Endodermal cell (in vitro differentiated cells): ENCODE data around the gene KIAA0040. TPM values are rescaled to one million over a fixed set of nuclear protein-coding genes. Genes with fewer than 3 reads are reported as not detected.

Source experiments
- DNase-seq: peaks from one replicate; pipeline ENCODE4 v3.0.0-alpha.2; 2017
- H3K27ac ChIP-seq: 2 replicates; pipeline ENCODE4 v1.5.1; 2013; ENCODE audit warnings: mild to moderate bottlenecking, low read depth, low read length, moderate library complexity
- H3K27me3 ChIP-seq: 2 replicates; pipeline ENCODE4 v1.6.1; 2013; ENCODE audit warnings: mild to moderate bottlenecking, low read length, moderate library complexity; ENCODE audit not compliant: insufficient read depth, control insufficient read depth, poor library complexity, severe bottlenecking
- H3K36me3 ChIP-seq: 2 replicates; pipeline ENCODE4 v1.7.0; 2013; ENCODE audit warnings: mild to moderate bottlenecking, low read length, moderate library complexity; ENCODE audit not compliant: control insufficient read depth, insufficient read depth
- H3K4me1 ChIP-seq: one replicate; pipeline ENCODE4 v1.7.0; 2013; ENCODE audit warnings: low read length; ENCODE audit not compliant: control insufficient read depth, insufficient read depth
- H3K4me3 ChIP-seq: 2 replicates; pipeline ENCODE4 v1.5.1; 2013; ENCODE audit warnings: mild to moderate bottlenecking, low read length, moderate library complexity
- H3K9ac ChIP-seq: 2 replicates; pipeline ENCODE4 v1.6.1; 2013; ENCODE audit warnings: mild to moderate bottlenecking, low read length, moderate library complexity; ENCODE audit not compliant: poor library complexity, severe bottlenecking; ENCODE audit errors: extremely low read depth
- H3K9me3 ChIP-seq: 2 replicates; pipeline ENCODE4 v1.6.1; 2013; ENCODE audit warnings: mild to moderate bottlenecking, low read length, moderate library complexity; ENCODE audit not compliant: control insufficient read depth
- H3K27ac Mint-ChIP-seq: 2 replicates; pipeline ENCODE4 v1.8.0; 2020; ENCODE audit warnings: mixed read lengths
- H3K27me3 Mint-ChIP-seq: 2 replicates; pipeline ENCODE4 v1.8.0; 2021; ENCODE audit warnings: mild to moderate bottlenecking, mixed read lengths; ENCODE audit not compliant: insufficient read depth
- H3K36me3 Mint-ChIP-seq: 2 replicates; pipeline ENCODE4 v1.8.0; 2020; ENCODE audit warnings: low read depth, mixed read lengths
- H3K4me1 Mint-ChIP-seq: 2 replicates; pipeline ENCODE4 v1.8.0; 2020; ENCODE audit warnings: mixed read lengths
- H3K4me3 Mint-ChIP-seq: 2 replicates; pipeline ENCODE4 v1.8.0; 2020; ENCODE audit warnings: mild to moderate bottlenecking, moderate library complexity, mixed read lengths
- H3K9me3 Mint-ChIP-seq: 2 replicates; pipeline ENCODE4 v1.8.0; 2020; ENCODE audit warnings: mild to moderate bottlenecking, mixed read lengths
- WGBS, 2 experiments: methylation state at CpG; one replicate each; pipeline versions ENCODE4 v1.1.5 to v1.1.7; 2013; ENCODE audit warnings: missing lambda C conversion rate in 2 of 2, mixed read lengths in 1 of 2; ENCODE audit not compliant: insufficient coverage in 1 of 2, insufficient read length in 1 of 2; 5-methylcytosine and 5-hydroxymethylcytosine counted together
- total RNA-seq, 2 donors: library from RNA; stranded (reverse); fragmentation: NEBNext Ultra II Directional in 1 of 2; extraction: Animal tissue kit (Norgen Biotek cat#: 25700) in 1 of 2; gene quantifications; 2 replicates in 1 of 2; 3 replicates in 1 of 2; pipeline ENCODE4 v1.2.1, GENCODE V29; 2021
- TF ChIP-seq, protein P1 (sequence below): fragments of 200-600 bp; sonication (generic); conservative IDR thresholded peaks from 2 replicates; pipeline ENCODE4 v1.5.0; 2021; ENCODE audit warnings: antibody characterized with exemption, mild to moderate bottlenecking

The KIAA0040 gene
- total RNA-seq, 2 donors from 2014 or later, result 9.2 to 12.9 TPM

DNA sequence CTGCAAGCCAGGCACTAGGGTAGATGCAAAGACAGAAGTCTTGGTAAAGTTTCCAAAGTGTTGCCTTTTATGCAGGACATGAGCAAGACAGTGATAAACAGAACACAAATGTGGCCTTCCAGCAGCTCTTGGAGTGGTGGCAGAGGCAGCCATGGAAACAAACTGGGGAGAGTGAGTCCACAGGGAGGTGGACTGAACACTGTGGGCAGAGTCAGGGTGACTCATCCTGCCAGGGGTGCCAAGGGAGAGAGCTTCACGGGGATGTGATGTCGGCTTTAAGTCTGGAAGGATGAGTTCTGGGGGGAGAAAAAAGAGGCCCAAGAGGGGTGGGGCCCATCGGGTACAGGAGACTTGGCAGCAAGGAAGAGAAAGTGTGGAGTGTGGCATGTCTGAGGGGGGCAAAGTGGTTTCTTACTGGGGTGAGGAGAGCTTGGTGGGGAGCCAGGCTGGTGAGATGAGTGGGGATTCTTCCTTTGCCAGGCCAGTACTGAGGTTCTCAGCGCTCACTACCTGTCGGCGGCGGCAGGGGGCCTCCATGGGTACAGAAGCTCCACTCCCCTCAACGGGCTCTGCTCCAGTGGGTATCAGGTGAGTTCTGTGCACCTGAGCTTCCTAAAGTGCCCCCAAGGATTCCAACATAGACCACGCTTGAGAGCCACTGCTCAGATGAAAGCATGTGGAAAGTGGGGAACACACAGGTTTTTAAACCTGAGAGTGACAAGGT, 41.8 kb downstream of the KIAA0040 start:
- H3K4me3 ChIP-seq, result no peak overlapping the region
- TF ChIP-seq, protein P1, sequence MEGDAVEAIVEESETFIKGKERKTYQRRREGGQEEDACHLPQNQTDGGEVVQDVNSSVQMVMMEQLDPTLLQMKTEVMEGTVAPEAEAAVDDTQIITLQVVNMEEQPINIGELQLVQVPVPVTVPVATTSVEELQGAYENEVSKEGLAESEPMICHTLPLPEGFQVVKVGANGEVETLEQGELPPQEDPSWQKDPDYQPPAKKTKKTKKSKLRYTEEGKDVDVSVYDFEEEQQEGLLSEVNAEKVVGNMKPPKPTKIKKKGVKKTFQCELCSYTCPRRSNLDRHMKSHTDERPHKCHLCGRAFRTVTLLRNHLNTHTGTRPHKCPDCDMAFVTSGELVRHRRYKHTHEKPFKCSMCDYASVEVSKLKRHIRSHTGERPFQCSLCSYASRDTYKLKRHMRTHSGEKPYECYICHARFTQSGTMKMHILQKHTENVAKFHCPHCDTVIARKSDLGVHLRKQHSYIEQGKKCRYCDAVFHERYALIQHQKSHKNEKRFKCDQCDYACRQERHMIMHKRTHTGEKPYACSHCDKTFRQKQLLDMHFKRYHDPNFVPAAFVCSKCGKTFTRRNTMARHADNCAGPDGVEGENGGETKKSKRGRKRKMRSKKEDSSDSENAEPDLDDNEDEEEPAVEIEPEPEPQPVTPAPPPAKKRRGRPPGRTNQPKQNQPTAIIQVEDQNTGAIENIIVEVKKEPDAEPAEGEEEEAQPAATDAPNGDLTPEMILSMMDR, result peak; percentile 28
- Mint-ChIP-seq H3K9me3 (no peaks in the 10 kb centered on the region), H3K4me1 (peaks cover 4% of the 10 kb centered on the region), H3K27ac (no peak overlapping the region), H3K27me3 (peaks cover 62% of the 10 kb centered on the region), H3K36me3 (no peaks in the 10 kb centered on the region), H3K4me3 (no peak overlapping the region)
- DNase-seq, result peak; percentile 61
- no peak overlapping the region for H3K27ac ChIP-seq
- no peaks in the 10 kb centered on the region for H3K4me1 ChIP-seq
- no peaks in the 10 kb centered on the region for H3K36me3 ChIP-seq
- H3K27me3 ChIP-seq, result peaks cover 54% of the 10 kb centered on the region
- H3K9ac ChIP-seq, result no peak overlapping the region
- H3K9me3 ChIP-seq, result no peaks in the 10 kb centered on the region
- 90 to 100% methylated on average over 4 to 9 of the region's 9 CpGs for WGBS, 2 experiments

DNA sequence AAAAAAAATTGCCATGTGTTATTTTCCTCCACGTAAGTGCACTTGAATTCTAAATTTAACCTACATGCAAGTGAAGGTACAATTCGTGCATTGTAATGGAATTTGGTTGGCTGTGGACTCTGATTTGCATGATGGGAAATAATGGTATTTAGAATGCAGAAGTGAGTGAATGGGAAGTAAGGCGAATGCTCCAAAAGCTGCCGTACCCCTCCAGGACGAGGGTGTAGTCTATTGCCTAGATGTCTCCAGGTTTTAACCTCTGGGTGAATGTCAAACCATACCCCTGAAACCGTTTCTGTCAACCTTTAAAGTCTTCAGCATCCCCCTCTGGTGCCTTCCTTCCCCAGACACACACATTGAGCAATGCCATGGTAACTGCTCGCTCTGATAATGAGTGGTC, 44.5 kb downstream of the KIAA0040 start:
- H3K27me3 Mint-ChIP-seq, result peaks cover 41% of the 10 kb centered on the region
- no peak for DNase-seq

DNA sequence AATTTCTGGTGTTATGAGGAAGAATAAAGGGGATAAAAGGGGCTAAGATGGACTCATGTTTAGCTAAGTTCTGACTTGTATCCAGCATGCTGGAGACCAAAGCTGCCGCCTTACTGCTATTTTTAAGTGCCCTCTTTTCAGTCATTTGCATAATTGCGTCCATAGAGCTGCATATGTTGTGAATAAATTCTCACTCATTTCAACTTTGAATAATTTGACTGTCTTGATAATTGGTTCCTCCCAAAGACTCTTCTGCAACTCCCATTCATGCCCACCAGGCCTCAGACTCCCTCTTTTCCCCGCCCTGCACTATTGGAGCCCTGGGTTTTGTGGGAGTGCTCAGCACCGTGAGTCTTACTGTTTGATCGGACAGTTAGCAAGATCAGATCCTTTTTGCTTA, 45.0 kb downstream of the KIAA0040 start:
- Histone ChIP-seq H3K4me3 (no peak overlapping the region), H3K9ac (no peak overlapping the region), H3K4me1 (no peaks in the 10 kb centered on the region), H3K36me3 (no peaks in the 10 kb centered on the region), H3K27me3 (peaks cover 29% of the 10 kb centered on the region), H3K9me3 (no peaks in the 10 kb centered on the region), H3K27ac (no peak overlapping the region)
- Mint-ChIP-seq H3K36me3 (no peaks in the 10 kb centered on the region), H3K4me3 (no peak overlapping the region), H3K9me3 (no peaks in the 10 kb centered on the region), H3K4me1 (peaks cover 4% of the 10 kb centered on the region), H3K27me3 (peaks cover 36% of the 10 kb centered on the region), H3K27ac (no peak overlapping the region)
- WGBS, 2 experiments, result 65 to 95% methylated on average over 3 to 5 of the region's 5 CpGs
- DNase-seq, result no peak
- TF ChIP-seq, protein P1, result no peak

More for the DNA sequence above, 44.5 kb downstream of the KIAA0040 start:
- peaks cover 34% of the 10 kb centered on the region for H3K27me3 ChIP-seq
- H3K36me3 Mint-ChIP-seq, result no peaks in the 10 kb centered on the region
- H3K27ac ChIP-seq, result no peak overlapping the region
- no peak overlapping the region for H3K4me3 Mint-ChIP-seq
- no peaks in the 10 kb centered on the region for H3K36me3 ChIP-seq
- H3K4me3 ChIP-seq, result no peak overlapping the region
- no peaks in the 10 kb centered on the region for H3K9me3 Mint-ChIP-seq
- H3K9me3 ChIP-seq, result no peaks in the 10 kb centered on the region
- no peaks in the 10 kb centered on the region for H3K4me1 ChIP-seq
- H3K27ac Mint-ChIP-seq, result no peak overlapping the region
- 88 to 100% methylated on average over 3 to 7 of the region's 7 CpGs for WGBS, 2 experiments
- no peak overlapping the region for H3K9ac ChIP-seq
- TF ChIP-seq, protein P1, result no peak
- H3K4me1 Mint-ChIP-seq, result peaks cover 4% of the 10 kb centered on the region
